SK-N-SH (cell line): ENCODE measurements around the gene VPS8. TPM values are rescaled to one million over a fixed set of nuclear protein-coding genes. Genes with fewer than 3 reads are reported as not detected.
A peak's percentile ranks its signal among the peaks of the same experiment; 100 is the strongest.

Experiments used
- CTCF ChIA-PET: fragments of 300-600, 350-600 bp; formaldehyde crosslinking; extraction: SDS; loops from one replicate; lab custom pipeline; 2021; lab: Yijun Ruan, JAX
- POLR2A ChIA-PET: fragments of 350-600 bp; sonication (Branson Sonifier 250); formaldehyde crosslinking; extraction: SDS; loops from one replicate; lab custom pipeline; 2020; ENCODE audit warnings: antibody characterized with exemption, inconsistent platforms; lab: Yijun Ruan, JAX
- DNase-seq: peaks from one replicate; pipeline ENCODE4 v3.0.0; 2012
- H2AFZ ChIP-seq: fragments of 200-600 bp; sonication (generic); 2 replicates; pipeline ENCODE4 v1.8.1; 2016; ENCODE audit warnings: antibody characterized with exemption, mild to moderate bottlenecking, low read depth
- H3F3A ChIP-seq: fragments of 200-600 bp; sonication (generic); replicated peaks from 2 replicates; pipeline ENCODE3; 2016; ENCODE audit warnings: antibody characterized with exemption, mild to moderate bottlenecking; ENCODE audit not compliant: insufficient read depth
- H3K27ac ChIP-seq, 2 experiments: fragments of 200-500 bp in 1 of 2; fragments of 200-600 bp in 1 of 2; sonication (Bioruptor generic) in 1 of 2; sonication (generic), shearing (Covaris generic) in 1 of 2; 2 replicates each; pipeline versions ENCODE4 v1.5.1 to v1.6.1; 2014 to 2016; ENCODE audit warnings: low read depth in 2 of 2, inconsistent platforms in 1 of 2, low read length in 1 of 2, mild to moderate bottlenecking in 1 of 2, mixed read lengths in 1 of 2
- H3K27me3 ChIP-seq: fragments of 200-600 bp; sonication (generic), shearing (Covaris generic); 2 replicates; pipeline ENCODE4 v1.6.1; 2016; ENCODE audit warnings: mixed run types; ENCODE audit not compliant: insufficient read depth
- H3K36me3 ChIP-seq, 2 experiments: fragments of 200-500 bp in 1 of 2; fragments of 200-600 bp in 1 of 2; sonication (Bioruptor generic) in 1 of 2; sonication (generic) in 1 of 2; replicated peaks in 1 of 2; 2 replicates each; pipeline versions ENCODE3 to v1.5.1; 2014 to 2016; ENCODE audit warnings: low read length in 1 of 2, mild to moderate bottlenecking in 1 of 2; ENCODE audit not compliant: insufficient read depth in 2 of 2, control insufficient read depth in 1 of 2
- H3K4me1 ChIP-seq, 2 experiments: fragments of 200-500 bp in 1 of 2; fragments of 200-600 bp in 1 of 2; sonication (Bioruptor generic) in 1 of 2; sonication (generic), shearing (Covaris generic) in 1 of 2; 2 replicates each; pipeline versions ENCODE4 v1.5.1 to v1.6.1; 2014 to 2016; ENCODE audit warnings: low read depth in 1 of 2, low read length in 1 of 2, mixed run types in 1 of 2; ENCODE audit not compliant: insufficient read depth in 2 of 2, control insufficient read depth in 1 of 2
- H3K4me2 ChIP-seq: fragments of 200-600 bp; sonication (generic), shearing (Covaris generic); 2 replicates; pipeline ENCODE4 v1.6.1; 2017; ENCODE audit warnings: mixed run types
- H3K4me3 ChIP-seq, 2 experiments: fragments of 200-500 bp in 1 of 2; fragments of 200-600 bp in 1 of 2; sonication (Bioruptor generic) in 1 of 2; sonication (generic), shearing (Covaris generic) in 1 of 2; 2 replicates each; pipeline versions ENCODE4 v1.5.1 to v1.8.1; 2014 to 2016; ENCODE audit warnings: low read depth in 2 of 2, inconsistent platforms in 1 of 2, low read length in 1 of 2, mild to moderate bottlenecking in 1 of 2, mixed read lengths in 1 of 2, moderate library complexity in 1 of 2
- H3K79me2 ChIP-seq: fragments of 200-600 bp; sonication (generic); 2 replicates; pipeline ENCODE4 v1.8.1; 2017; ENCODE audit warnings: mild to moderate bottlenecking; ENCODE audit not compliant: insufficient read depth
- H3K9ac ChIP-seq: fragments of 200-600 bp; sonication (generic); 2 replicates; pipeline ENCODE4 v1.6.1; 2017; ENCODE audit warnings: mixed run types
- H3K9me2 ChIP-seq: fragments of 200-600 bp; sonication (generic); 2 replicates; pipeline ENCODE4 v1.6.1; 2017; ENCODE audit warnings: mixed run types
- H3K9me3 ChIP-seq: fragments of 200-600 bp; sonication (generic); 2 replicates; pipeline ENCODE4 v1.6.1; 2017; ENCODE audit warnings: mixed run types, mild to moderate bottlenecking, moderate library complexity
- H4K20me1 ChIP-seq: fragments of 200-600 bp; sonication (generic); 2 replicates; pipeline ENCODE4 v1.6.1; 2017; ENCODE audit warnings: mild to moderate bottlenecking, mixed run types; ENCODE audit not compliant: insufficient read depth
- CHD2 ChIP-seq: fragments of 150-350 bp; IDR thresholded peaks from 2 replicates; pipeline ENCODE4 v1.6.1; 2018; ENCODE audit warnings: low read length; ENCODE audit not compliant: partially characterized antibody
- EP300 ChIP-seq, 2 experiments: IDR thresholded peaks; 2 replicates each; pipeline versions ENCODE4 v1.4.0 to v1.6.1; 2012; ENCODE audit warnings: borderline replicate concordance in 1 of 2, low read depth in 1 of 2, low read length in 1 of 2
- EZH2phosphoT487 ChIP-seq: fragments of 200-600 bp; sonication (generic); IDR thresholded peaks from 2 replicates; pipeline ENCODE4 v1.6.1; 2017; ENCODE audit warnings: low read depth, mixed run types, mild to moderate bottlenecking, antibody characterized with exemption, moderate library complexity, borderline replicate concordance
- FOSL2 ChIP-seq: IDR thresholded peaks from 2 replicates; pipeline ENCODE4 v1.4.0; 2012; ENCODE audit warnings: low read depth, mild to moderate bottlenecking, moderate library complexity, borderline replicate concordance
- FOXM1 ChIP-seq: IDR thresholded peaks from 2 replicates; pipeline ENCODE4 v1.4.0; 2012; ENCODE audit warnings: low read depth, mild to moderate bottlenecking
- GATA2 ChIP-seq: sonication (generic); formaldehyde crosslinking; IDR thresholded peaks from 2 replicates; pipeline ENCODE4 v1.5.0; 2020; ENCODE audit warnings: mild to moderate bottlenecking, missing genetic modification reagents
- MAX ChIP-seq: IDR thresholded peaks from 2 replicates; pipeline ENCODE4 v1.4.0; 2012; ENCODE audit warnings: low read depth
- MEF2A ChIP-seq: IDR thresholded peaks from 2 replicates; pipeline ENCODE4 v1.4.0; 2012; ENCODE audit warnings: low read depth, borderline replicate concordance
- SMC3 ChIP-seq: IDR thresholded peaks from 2 replicates; pipeline ENCODE4 v1.6.1; 2012; ENCODE audit warnings: low read depth, low read length, improper control_type of control experiment
- WGBS: methylation state at CpG from one replicate; pipeline ENCODE4 v1.1.6; 2017; ENCODE audit warnings: low lambda C conversion rate; 5-methylcytosine and 5-hydroxymethylcytosine counted together
- polyA plus RNA-seq, 3 experiments: library from polyadenylated mRNA; depleted of rRNA; stranded (reverse); fragments of >200 nt; gene quantifications; 2 replicates each; pipeline ENCODE4 v1.2.3, GENCODE V29; 2012
- TF ChIP-seq, protein P1 (sequence below): fragments of 200-600 bp; sonication (generic); IDR thresholded peaks from 2 replicates; pipeline ENCODE4 v1.6.1; 2017; ENCODE audit warnings: antibody characterized with exemption, mild to moderate bottlenecking, moderate library complexity

Gene VPS8
- polyA plus RNA-seq, 1 of the 3 experiments (the other 2 are of a cell fraction) = 12.8 TPM

GRCh38 chr3:184952671-184953070 is 140.7 kb downstream of the VPS8 start:
- H3K9me2 ChIP-seq = no peaks in the 10 kb centered on the region
- ChIA-PET CTCF (interaction anchor here (0.7 to 1.3 kb wide), 3 partner anchors 13 to 645 kb away, joined by 3 read pairs; no protein-coding TSS in a partner anchor), POLR2A (interaction anchor here (0.7 kb wide), 1 partner anchor 36 kb away, joined by 3 read pairs; no protein-coding TSS in a partner anchor)
- 93% methylated on average over 3 of the region's 3 CpGs for WGBS
- no peak overlapping the region for H3K9ac ChIP-seq
- no peak overlapping the region for H3K4me3 ChIP-seq
- no peaks in the 10 kb centered on the region for H3K9me3 ChIP-seq
- no peak overlapping the region for H3K4me2 ChIP-seq
- H3F3A ChIP-seq = no peaks in the 10 kb centered on the region
- no peaks in the 10 kb centered on the region for H3K79me2 ChIP-seq
- TF ChIP-seq FOXM1 (no peak), EZH2phosphoT487 (no peak), FOSL2 (no peak), SMC3 (no peak), MAX (no peak), CHD2 (no peak), MEF2A (no peak), GATA2 (CRISPR knock-in tag) (no peak)
- TF ChIP-seq, protein P1, sequence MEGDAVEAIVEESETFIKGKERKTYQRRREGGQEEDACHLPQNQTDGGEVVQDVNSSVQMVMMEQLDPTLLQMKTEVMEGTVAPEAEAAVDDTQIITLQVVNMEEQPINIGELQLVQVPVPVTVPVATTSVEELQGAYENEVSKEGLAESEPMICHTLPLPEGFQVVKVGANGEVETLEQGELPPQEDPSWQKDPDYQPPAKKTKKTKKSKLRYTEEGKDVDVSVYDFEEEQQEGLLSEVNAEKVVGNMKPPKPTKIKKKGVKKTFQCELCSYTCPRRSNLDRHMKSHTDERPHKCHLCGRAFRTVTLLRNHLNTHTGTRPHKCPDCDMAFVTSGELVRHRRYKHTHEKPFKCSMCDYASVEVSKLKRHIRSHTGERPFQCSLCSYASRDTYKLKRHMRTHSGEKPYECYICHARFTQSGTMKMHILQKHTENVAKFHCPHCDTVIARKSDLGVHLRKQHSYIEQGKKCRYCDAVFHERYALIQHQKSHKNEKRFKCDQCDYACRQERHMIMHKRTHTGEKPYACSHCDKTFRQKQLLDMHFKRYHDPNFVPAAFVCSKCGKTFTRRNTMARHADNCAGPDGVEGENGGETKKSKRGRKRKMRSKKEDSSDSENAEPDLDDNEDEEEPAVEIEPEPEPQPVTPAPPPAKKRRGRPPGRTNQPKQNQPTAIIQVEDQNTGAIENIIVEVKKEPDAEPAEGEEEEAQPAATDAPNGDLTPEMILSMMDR = no peak
- H3K27ac ChIP-seq = no peak overlapping the region
- H4K20me1 ChIP-seq = no peaks in the 10 kb centered on the region
- no peak overlapping the region for H2AFZ ChIP-seq
- peaks cover 9% of the 10 kb centered on the region in 2 experiments for H3K36me3 ChIP-seq
- DNase-seq = no peak
- peaks cover 0 to 16% of the 10 kb centered on the region in 2 experiments; a peak in 2 of 4 replicates for H3K4me1 ChIP-seq
- H3K27me3 ChIP-seq = no peaks in the 10 kb centered on the region

DNA sequence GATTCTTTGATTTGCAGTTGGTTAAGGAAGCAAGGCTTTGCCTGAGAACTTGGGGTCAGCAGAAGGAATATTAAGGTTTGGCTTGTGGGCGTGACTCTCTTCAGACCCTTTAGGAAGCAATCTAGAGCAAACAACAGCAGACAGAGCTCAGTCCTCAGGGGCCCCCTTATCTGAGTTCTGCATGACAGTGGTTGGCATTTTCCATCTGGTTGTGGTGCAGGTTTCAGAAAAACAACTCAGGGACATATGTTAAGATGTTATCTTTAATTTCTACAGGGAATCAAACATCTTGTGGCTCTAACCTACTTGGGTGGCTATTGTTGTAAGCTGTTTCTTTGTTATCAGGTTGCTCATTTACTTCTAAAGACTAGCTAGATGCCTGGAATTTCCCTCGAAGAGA is 141.4 kb downstream of the VPS8 start:
- H3K79me2 ChIP-seq = no peaks in the 10 kb centered on the region
- TF ChIP-seq FOSL2 = no peak
- TF ChIP-seq EP300 (IDR thresholded peaks at IDR 0.05; ENCODE audit: borderline replicate concordance in 1 of 2, low read depth in 1 of 2, low read length in 1 of 2) = 0 out of 4 replicates have a peak, but pooled peaks of 1 of the 2 experiments have one; percentile 14
- peak; percentile 64 for TF ChIP-seq GATA2 (CRISPR knock-in tag)
- peak overlapping the region in 1 of 2 experiments; percentile 51; a peak in 1 of 4 replicates for H3K27ac ChIP-seq
- no peak overlapping the region for H3K4me2 ChIP-seq
- no peaks in the 10 kb centered on the region for H3K27me3 ChIP-seq
- no peaks in the 10 kb centered on the region for H4K20me1 ChIP-seq
- 61% methylated on average over 2 of the region's 2 CpGs for WGBS
- no peak overlapping the region for H2AFZ ChIP-seq
- DNase-seq = peak; percentile 32
- H3K36me3 ChIP-seq = peaks cover 15 to 16% of the 10 kb centered on the region in 2 experiments
- H3K9me2 ChIP-seq = no peaks in the 10 kb centered on the region
- ChIA-PET CTCF (interaction anchor here (0.8 to 1.3 kb wide), 3 partner anchors 13 to 223 kb away, joined by 3 to 4 read pairs (median 3); no protein-coding TSS in a partner anchor), POLR2A (no interaction called here)
- no peaks in the 10 kb centered on the region for H3K9me3 ChIP-seq
- H3K4me3 ChIP-seq = no peak overlapping the region
- no peaks in the 10 kb centered on the region for H3F3A ChIP-seq
- H3K9ac ChIP-seq = no peak overlapping the region
- H3K4me1 ChIP-seq = peaks cover 0 to 16% of the 10 kb centered on the region in 2 experiments; a peak in 2 of 4 replicates
